GM10266 (cell line): Measurements from ENCODE around the gene DSG3.

ENCODE experiments used
- DNase-seq: peaks from one replicate; pipeline ENCODE4 v3.0.0; 2012; ENCODE audit errors: extremely low spot score
- TF ChIP-seq, protein P1 (sequence below): IDR thresholded peaks from 2 replicates; pipeline ENCODE4 v1.5.1; 2012; ENCODE audit warnings: mild to moderate bottlenecking, low read depth; ENCODE audit not compliant: control insufficient read depth, insufficient read depth; ENCODE audit errors: missing control alignments

DSG3 gene, protein sequence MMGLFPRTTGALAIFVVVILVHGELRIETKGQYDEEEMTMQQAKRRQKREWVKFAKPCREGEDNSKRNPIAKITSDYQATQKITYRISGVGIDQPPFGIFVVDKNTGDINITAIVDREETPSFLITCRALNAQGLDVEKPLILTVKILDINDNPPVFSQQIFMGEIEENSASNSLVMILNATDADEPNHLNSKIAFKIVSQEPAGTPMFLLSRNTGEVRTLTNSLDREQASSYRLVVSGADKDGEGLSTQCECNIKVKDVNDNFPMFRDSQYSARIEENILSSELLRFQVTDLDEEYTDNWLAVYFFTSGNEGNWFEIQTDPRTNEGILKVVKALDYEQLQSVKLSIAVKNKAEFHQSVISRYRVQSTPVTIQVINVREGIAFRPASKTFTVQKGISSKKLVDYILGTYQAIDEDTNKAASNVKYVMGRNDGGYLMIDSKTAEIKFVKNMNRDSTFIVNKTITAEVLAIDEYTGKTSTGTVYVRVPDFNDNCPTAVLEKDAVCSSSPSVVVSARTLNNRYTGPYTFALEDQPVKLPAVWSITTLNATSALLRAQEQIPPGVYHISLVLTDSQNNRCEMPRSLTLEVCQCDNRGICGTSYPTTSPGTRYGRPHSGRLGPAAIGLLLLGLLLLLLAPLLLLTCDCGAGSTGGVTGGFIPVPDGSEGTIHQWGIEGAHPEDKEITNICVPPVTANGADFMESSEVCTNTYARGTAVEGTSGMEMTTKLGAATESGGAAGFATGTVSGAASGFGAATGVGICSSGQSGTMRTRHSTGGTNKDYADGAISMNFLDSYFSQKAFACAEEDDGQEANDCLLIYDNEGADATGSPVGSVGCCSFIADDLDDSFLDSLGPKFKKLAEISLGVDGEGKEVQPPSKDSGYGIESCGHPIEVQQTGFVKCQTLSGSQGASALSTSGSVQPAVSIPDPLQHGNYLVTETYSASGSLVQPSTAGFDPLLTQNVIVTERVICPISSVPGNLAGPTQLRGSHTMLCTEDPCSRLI

DNA sequence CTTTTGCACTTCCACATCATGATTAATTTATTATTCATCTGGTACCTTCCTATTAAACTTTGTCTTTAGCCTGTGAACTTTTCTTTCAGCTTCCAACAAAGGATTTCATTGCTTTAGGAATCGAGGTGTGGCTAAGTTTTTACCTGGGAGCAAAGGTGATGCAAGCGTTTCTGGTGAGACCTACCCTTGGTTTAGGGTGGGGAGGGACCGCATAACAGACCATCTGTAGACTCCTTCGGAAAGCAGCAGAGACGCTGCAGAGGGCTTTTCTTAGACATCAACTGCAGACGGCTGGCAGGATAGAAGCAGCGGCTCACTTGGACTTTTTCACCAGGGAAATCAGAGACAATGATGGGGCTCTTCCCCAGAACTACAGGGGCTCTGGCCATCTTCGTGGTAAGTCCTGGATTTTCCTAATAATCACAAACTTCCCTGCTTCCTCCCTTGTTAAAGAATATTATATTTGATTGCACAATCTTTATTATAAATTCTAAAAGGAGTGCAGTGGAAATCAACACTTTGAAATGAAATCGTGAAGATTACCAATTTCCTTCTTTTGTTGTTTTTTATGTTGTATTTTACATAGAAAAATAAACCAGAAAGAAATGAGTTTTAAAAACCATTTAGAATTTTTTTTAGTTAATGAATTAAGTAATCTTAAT lies at the start of gene DSG3:
Gene DSG3, plus strand, starts transcription at position 212 of the 662 bp plus-strand sequence. Its CDS starts 137 bp downstream, at position 349.
- DNase-seq, result no peak
- TF ChIP-seq, protein P1, sequence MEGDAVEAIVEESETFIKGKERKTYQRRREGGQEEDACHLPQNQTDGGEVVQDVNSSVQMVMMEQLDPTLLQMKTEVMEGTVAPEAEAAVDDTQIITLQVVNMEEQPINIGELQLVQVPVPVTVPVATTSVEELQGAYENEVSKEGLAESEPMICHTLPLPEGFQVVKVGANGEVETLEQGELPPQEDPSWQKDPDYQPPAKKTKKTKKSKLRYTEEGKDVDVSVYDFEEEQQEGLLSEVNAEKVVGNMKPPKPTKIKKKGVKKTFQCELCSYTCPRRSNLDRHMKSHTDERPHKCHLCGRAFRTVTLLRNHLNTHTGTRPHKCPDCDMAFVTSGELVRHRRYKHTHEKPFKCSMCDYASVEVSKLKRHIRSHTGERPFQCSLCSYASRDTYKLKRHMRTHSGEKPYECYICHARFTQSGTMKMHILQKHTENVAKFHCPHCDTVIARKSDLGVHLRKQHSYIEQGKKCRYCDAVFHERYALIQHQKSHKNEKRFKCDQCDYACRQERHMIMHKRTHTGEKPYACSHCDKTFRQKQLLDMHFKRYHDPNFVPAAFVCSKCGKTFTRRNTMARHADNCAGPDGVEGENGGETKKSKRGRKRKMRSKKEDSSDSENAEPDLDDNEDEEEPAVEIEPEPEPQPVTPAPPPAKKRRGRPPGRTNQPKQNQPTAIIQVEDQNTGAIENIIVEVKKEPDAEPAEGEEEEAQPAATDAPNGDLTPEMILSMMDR, result no peak

DNA sequence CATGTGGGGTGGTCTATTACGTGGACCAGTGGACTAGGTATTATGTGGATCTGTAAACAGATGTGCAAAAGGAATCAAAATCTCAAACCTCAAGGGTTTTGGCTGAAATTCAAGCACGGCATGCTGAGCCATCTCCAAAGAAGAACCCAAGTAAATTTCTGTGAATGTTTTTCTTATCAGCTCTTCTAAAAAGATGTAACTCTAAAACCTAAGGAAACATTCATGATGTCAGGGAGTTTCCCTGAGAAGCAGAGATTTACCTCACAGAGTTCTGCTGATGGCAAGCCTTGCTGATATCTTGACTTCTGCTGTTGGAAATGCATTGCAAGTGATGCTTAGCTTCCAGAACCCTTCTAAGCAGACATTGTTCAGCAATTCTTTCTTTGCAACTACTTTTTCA lies 49.4 kb upstream of the DSG3 start:
- DNase-seq, result no peak
- TF ChIP-seq, protein P1, result no peak

DNA sequence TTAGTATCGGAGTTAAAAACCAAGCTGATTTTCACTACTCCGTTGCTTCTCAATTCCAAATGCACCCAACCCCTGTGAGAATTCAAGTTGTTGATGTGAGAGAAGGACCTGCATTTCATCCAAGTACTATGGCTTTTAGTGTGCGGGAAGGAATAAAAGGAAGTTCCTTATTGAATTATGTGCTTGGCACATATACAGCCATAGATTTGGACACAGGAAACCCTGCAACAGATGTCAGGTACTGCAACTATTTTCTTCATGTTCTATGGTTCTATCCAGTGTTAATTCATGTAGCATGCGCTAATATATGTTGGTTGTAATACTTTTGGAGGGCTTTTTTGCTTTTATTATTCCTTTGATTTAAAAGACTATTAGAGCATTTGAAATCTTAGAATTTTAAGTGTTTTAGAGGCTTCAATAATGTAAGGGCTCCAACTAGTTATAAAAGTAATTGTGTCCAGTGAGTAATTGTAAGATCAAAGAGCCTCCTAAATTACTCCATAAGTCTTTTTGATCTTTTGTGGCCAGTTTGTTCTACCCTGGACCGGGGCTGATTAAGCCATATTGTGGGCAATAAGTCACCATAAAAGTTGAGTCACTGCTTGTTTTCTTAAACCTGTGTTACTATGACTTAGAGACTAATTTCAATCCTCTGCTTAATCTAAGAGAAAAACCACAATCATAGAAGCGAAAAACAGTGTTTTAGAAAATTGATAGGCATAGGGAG lies 48.1 kb upstream of the DSG3 start:
- TF ChIP-seq, protein P1, result no peak
- no peak for DNase-seq

DNA sequence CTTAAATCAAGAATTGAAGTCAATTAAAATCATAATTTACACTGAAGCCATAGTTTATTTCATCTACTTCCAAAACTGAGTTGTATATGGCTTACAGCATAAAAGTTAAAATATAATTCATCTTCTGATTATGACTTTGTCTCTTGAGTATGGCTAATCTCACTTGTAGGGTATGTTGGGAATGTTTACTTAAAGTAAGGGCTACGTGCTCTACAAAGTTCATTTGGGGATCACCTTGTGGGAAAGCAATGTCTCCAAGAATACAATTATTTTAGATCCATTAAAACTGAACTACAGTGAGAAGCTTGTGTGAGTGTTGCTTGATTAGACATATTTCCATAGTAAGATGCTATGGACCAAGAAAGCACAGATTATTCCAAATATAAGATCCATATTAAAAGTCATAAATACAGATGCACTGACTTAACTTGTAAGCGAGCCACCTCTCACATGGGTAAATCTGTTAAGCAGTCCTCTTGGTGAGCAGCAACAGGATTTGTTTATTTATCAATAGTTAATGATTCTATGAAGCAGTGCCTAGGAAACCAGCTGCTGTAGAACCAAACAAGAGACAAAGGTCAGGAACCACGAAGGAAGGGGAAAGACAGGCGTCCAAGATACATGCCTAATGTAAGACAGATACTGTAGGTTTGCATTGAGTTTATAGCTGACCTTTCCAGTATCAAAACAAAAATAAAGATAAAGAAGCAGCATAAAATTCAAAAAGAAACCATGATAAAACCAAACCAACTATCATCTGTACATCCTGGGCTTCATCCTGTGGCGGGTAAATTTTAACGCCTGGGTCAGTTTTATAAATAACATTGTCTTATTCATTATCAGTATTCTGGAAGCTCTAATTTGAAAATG lies 46.1 kb upstream of the DSG3 start:
- TF ChIP-seq, protein P1, result no peak
- DNase-seq, result no peak

DNA sequence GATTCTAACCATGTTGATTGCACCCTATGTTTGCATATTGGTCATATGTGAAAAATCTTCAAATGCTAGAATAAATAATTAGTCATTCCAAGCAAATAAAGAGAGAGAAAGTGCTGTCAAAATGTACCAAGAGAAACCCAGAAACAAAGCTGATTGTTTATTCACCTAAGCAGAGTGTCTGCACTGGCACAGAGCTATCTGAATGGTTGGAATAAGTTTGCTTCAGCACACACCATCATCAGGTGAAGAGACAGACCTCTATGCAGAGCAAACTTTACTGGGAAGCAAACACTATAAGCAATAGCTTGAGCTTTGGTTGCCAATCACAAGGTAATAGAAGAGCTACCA lies 45.5 kb upstream of the DSG3 start:
- TF ChIP-seq, protein P1, result no peak
- DNase-seq, result no peak

DNA sequence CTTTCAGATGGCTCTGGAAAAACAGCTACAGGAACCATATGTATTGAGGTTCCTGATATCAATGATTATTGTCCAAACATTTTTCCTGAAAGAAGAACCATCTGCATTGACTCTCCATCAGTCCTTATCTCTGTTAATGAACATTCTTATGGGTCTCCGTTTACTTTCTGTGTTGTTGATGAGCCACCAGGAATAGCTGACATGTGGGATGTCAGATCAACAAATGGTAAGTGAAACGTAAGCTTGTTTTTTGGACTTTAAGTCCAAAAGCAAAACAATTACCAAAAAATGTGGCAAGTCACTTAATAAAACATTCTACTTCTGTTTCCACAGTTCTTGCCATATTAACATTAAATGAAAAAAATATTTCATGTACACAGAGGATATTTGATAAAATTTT lies 44.1 kb upstream of the DSG3 start:
- DNase-seq, result no peak
- TF ChIP-seq, protein P1, result no peak
